Esophagus squamous epithelium (tissue), 4 donors: Measurements from ENCODE around the gene ITPA.

Experiments
- CTCF ChIP-seq, 6 experiments: fragments of 450-650 bp in 4 of 6; fragments of 200-600 bp in 2 of 6; sonication (generic) in 2 of 6; IDR thresholded peaks; one replicate each; pipeline ENCODE4 v1.5.1; 2016 to 2019; ENCODE audit warnings: antibody characterized with exemption in 6 of 6, mild to moderate bottlenecking in 4 of 6, moderate library complexity in 4 of 6
- POLR2A ChIP-seq, 4 donors: fragments of 450-650 bp; IDR thresholded peaks; one replicate each; pipeline ENCODE4 v1.6.1; 2017; ENCODE audit warnings: antibody characterized with exemption in 4 of 4, mild to moderate bottlenecking in 4 of 4, moderate library complexity in 3 of 4

GRCh38 chr20:3165473-3166337, 43.6 kb upstream of the ITPA start:
- TF ChIP-seq CTCF (IDR thresholded peaks at IDR 0.05): no peak
- no peak for TF ChIP-seq POLR2A (IDR thresholded peaks at IDR 0.05)
